IPS DF 4.7 (cell line): ENCODE measurements around the gene MAGI1.
"Not testable (repeated sequence)": the region's sequence is repeated elsewhere in the genome, so short reads cannot be mapped to it uniquely, and the experiment has no call there.

ENCODE experiments used
- DNase-seq: peaks from one replicate; pipeline ENCODE4 v3.0.0-alpha.2; 2013; ENCODE audit warnings: low spot score; ENCODE audit errors: extremely low read depth

The MAGI1 gene

DNA sequence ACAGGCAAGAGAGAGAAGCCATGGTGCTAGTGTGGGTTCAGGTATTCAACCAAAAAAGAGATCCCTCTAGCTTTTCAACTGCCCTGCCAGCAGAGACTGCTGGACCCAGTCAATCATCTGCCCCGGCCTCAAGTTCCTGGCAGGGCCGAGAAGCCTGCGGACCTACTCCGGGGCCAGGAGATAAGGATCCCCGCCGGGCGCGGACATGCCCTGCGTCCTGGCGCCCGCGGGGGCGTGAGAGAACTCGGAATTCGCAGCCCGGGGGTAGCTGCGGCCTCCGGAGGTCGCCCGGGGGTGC, 821 bp upstream of the MAGI1 start:
- no peak for DNase-seq

DNA sequence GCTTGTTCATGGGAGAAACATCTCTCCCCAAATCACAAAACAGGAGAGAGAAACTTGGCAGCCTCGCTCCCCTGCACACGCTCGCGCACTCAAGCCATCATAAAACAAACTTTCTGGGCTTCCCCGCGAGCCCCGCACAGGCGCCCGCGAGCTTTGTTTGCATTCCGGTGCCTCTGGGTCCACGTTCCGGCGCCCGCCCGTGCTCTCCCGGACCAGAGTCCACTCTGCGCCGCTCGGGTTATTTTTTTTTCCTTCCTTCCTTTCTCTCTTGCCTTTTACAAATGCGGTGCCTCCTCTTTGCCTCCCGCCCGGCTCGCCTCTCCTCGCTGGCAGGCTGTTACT, 363 bp downstream of the MAGI1 start:
- DNase-seq = no peak

- no peak for DNase-seq
Observed at GRCh38 chr3:66037986-66038369, 740 bp downstream of the MAGI1 start.

DNA sequence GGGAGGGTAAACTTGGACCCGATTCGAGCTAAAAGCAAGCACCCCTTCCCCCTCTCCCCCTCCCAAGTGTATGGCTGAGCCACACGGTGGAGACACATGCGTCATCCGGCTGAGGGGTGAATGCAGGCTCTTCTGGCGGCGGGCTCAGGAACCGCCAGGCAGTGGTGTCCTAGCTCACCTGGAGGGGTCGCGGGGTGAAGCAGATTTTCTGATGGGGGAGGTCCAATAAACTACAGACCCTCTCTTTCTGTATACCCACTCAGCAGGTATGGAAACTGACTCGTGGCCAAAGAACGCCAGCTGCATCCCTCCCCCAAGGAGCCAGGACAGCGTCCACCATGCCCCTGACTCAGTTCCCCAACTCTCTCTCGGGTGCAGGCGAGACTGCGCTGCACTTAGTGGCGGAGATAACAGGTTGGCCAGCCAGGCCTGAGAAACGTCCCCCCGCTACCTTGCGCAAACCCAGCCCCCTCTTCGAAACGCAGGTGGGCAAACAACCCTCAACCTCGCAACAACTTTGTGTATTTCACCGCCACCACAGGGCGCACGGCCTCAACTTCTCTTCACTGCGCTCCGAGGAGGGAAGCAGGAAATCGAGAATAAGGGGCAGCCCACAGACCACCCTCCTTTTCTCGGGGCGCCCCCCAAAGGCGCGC, 1.3 kb downstream of the MAGI1 start:
- DNase-seq = no peak

GRCh38 chr3:66036586-66037148, 2.1 kb downstream of the MAGI1 start:
- DNase-seq = no peak

GRCh38 chr3:66035763-66036477, 2.8 kb downstream of the MAGI1 start:
- DNase-seq = no peak

DNA sequence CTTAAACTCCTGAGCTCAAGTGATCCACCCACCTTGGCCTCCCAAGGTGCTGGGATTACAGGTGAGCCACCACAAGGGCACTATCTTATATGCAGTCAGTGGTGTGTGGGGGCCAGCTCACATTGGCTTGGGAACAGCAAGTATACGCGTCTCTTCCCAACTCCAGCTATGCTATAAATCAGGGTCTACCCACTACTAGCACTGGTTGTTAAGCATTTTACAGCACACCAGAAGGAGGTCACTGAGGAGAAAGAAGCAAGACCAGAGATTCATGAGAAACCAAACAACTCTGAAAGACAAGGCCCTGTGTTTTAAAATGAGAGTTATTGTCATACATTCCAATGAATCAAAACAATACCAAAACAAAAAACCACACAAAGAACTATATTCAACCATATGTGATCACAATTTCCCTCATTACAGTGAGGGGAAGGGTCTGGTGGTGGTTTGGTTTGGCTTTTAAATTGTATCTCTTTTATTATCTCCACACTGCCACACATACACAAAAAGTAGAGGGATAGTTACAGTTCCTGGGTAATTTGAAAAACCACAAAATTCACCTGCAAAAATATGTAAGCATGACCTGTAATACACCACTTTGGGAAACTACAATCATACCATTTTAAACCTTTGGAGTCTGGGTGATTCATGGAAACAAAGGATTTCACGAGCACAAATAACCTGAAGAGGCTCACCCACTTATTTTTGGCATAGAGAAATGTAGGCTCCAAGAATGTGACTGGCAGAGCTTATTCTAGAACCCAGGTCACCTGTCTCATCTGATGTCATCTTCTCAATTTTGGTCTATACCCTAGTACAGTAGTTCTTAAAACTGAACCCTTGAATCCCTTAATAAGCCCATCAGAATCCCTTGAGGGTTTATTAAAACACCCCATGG, 5.2 kb downstream of the MAGI1 start:
- DNase-seq = no peak

GRCh38 chr3:66031102-66031698, 7.5 kb downstream of the MAGI1 start:
- DNase-seq = no peak

GRCh38 chr3:66029443-66029842, 9.3 kb downstream of the MAGI1 start:
- DNase-seq = no peak

DNA sequence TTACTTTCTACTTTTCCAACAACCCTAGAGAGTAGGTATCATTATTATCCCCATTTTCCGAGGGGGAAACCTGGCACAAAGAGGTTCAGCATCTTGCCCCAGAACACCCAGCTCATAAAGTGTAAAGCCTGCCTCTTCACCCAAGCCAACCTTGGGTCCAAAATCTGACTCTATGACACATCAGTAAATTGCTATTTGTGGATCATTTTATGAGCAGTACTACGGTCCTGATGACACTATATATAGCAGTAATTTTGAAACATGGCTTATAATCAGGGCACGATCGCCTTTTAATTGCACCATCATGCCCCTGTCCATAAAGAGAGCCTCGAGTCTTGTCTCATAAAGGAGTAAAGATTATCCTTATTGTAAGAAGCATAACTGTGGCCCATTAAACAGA, 9.7 kb downstream of the MAGI1 start:
- no peak for DNase-seq

DNA sequence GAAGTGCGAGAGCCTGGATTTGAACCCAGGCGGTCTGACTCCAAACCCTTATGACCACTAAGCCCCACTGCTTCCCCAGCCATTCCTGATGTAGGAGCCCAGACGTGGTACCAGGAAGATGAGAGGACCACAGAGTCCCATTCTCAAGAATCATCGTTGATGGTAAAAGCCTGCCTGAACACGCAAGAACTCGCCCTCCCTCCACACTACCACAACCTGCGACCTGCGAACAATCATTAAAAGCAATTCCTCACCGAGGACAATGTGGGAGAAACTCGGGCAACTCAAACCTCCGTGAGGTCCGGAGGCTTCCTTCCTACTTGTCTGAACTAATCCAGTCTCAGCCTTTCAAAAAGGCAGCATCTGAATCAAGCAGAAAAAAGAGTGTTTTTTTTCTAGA, 10.3 kb downstream of the MAGI1 start:
- DNase-seq = no peak

DNA sequence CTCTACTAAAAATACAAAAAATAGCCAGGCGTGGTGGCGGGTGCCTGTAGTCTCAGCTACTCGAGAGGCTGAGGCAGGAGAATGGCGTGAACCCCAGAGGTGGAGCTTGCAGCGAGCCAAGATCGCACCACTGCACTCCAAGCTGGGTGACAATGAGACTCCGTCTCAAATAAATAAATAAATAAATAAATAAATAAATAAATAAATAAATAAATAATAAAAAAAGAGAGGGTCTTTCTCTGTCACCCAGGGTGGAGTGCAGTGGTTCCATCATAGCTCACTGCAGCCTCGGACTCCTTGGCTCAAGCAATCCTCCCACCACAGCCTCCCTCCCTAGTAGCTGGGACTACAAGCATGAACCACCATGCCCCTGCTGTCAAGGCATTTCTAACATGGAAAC, 11.6 kb downstream of the MAGI1 start:
- DNase-seq = not testable (repeated sequence)

DNA sequence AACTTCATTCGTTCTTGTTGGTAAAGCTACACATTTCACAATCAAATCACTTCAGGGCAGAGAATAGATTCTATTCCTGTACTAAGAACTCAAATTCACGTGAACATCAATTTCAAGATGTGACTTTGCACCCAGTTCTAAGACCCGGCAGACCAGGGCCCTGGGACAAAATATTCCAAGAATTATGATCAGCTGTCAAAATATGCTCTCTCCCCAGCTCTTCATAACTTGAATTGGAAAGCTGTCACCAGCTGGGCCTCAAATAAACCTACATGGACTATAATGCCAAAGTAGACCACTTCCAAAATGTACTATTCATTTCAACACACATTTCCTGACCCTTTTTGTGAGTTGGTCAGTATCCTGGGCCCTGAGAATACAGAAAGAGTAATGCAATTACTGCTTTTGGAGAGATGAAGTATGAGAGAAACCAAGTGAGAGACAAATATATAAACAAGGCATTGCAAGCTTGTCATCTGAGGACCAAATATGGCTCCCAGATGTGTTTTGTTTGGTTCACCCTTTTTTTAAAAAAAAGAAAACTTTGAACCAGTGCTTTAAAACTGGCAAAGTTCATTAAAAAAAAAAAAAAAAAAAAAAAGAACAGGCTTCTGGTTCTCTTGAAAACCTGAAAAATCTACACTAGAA, 14.9 kb downstream of the MAGI1 start:
- DNase-seq = no peak

- DNase-seq = no peak
Observed at GRCh38 chr3:66023229-66023628, 15.5 kb downstream of the MAGI1 start.

GRCh38 chr3:66021731-66022131, 17.0 kb downstream of the MAGI1 start:
- no peak for DNase-seq

- no peak for DNase-seq
Observed at GRCh38 chr3:66019896-66020295, 18.8 kb downstream of the MAGI1 start.

- DNase-seq = no peak
Observed at GRCh38 chr3:66018057-66019033, 20.4 kb downstream of the MAGI1 start.

DNA sequence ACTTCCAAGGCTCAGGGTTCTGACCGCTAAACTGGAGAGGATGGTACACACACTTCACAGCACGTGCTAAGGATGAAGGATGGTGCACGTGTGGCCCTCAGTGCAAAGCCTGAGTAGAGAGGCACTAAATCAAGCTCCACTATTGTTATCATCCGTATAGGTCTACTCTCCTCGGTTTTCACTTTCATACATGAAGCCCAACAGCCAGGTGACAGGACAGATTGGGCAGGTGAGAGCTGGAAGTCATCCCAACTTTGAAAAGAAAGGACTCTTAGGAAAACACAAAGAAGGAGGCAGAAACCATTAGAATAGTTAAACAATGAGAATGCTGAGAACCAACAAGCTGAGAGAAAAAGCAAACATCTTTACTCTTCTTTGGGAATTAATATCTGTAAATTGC, 21.1 kb downstream of the MAGI1 start:
- no peak for DNase-seq

- no peak for DNase-seq
Observed at GRCh38 chr3:66017084-66017483, 21.6 kb downstream of the MAGI1 start.

DNA sequence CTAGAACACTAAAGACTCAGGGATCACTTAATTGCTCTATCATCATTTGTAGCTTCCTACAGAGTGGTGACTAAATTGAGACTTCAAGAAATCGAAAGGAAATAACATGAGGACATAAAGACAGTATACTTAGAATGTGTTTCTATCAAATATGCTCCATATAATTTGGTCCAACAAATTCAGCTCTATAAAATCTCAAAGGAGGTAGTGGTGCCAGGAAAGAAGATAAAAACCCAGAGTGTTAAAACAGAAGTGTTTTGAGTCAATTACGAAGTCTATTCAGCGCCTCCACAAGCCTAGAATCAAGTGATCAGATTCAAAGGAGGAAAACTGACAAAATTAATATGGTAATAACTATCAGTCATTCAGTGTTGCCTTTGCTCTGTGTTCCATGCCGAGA, 22.9 kb downstream of the MAGI1 start:
- DNase-seq = no peak
